H1 (cell line): ENCODE data around the gene EIF4E1B. TPM values are rescaled to one million over a fixed set of nuclear protein-coding genes. Genes with fewer than 3 reads are reported as not detected.

Source experiments
- CTCF ChIA-PET: fragments of 300-600 bp; sonication (Branson Sonifier 250); formaldehyde crosslinking; loops from one replicate; lab custom pipeline; 2021; ENCODE audit not compliant: partially characterized antibody; lab: Charles Lee
- POLR2A ChIA-PET: fragments of 300-600 bp; sonication (Branson Sonifier 250); formaldehyde crosslinking; loops from one replicate; lab custom pipeline; 2021; ENCODE audit warnings: inconsistent platforms; ENCODE audit not compliant: partially characterized antibody; lab: Charles Lee
- DNase-seq, 2 experiments: peaks; one replicate each; pipeline versions ENCODE4 v3.0.0 to v3.0.0-alpha.2; 2010 to 2022; ENCODE audit warnings: low spot score in 2 of 2, low read depth in 1 of 2, mixed read lengths in 1 of 2
- FAIRE-seq: peaks from 2 replicates; lab custom pipeline; 2011; peaks lifted over from hg19 to GRCh38; lab: Jason Lieb, UNC
- H2AFZ ChIP-seq: 2 replicates; pipeline ENCODE4 v1.8.1; 2012; ENCODE audit warnings: low read length, inconsistent platforms
- H2AK5ac ChIP-seq: 2 replicates; pipeline ENCODE4 v1.6.1; 2013; ENCODE audit warnings: low read depth, low read length
- H2BK120ac ChIP-seq: replicated peaks from 2 replicates; pipeline ENCODE3; 2013; ENCODE audit warnings: low read depth, low read length, inconsistent platforms
- H2BK12ac ChIP-seq: 2 replicates; pipeline ENCODE4 v1.6.1; 2013; ENCODE audit warnings: low read depth, low read length
- H2BK15ac ChIP-seq: 2 replicates; pipeline ENCODE4 v1.6.1; 2013; ENCODE audit warnings: low read length
- H2BK20ac ChIP-seq: 2 replicates; pipeline ENCODE4 v1.6.1; 2013; ENCODE audit warnings: low read length
- H2BK5ac ChIP-seq: 2 replicates; pipeline ENCODE4 v1.6.1; 2013; ENCODE audit warnings: low read depth, low read length
- H3K14ac ChIP-seq: 2 replicates; pipeline ENCODE4 v1.6.1; 2013; ENCODE audit warnings: inconsistent platforms; ENCODE audit not compliant: insufficient read length
- H3K18ac ChIP-seq: 2 replicates; pipeline ENCODE4 v1.6.1; 2013; ENCODE audit warnings: low read length; ENCODE audit errors: extremely low read depth
- H3K23ac ChIP-seq: 2 replicates; pipeline ENCODE4 v1.6.1; 2013; ENCODE audit warnings: inconsistent platforms; ENCODE audit not compliant: insufficient read length
- H3K23me2 ChIP-seq: 2 replicates; pipeline ENCODE4 v1.6.1; 2013; ENCODE audit warnings: low read depth, low read length
- H3K27ac ChIP-seq: 2 replicates; pipeline ENCODE4 v1.6.1; 2011; ENCODE audit warnings: low read depth, low read length, inconsistent platforms
- H3K27me3 ChIP-seq, 4 experiments: replicated peaks in 1 of 4; 1 replicate in 1 of 4; 2 replicates in 3 of 4; pipeline versions ENCODE4 v1.6.1 to v1.8.1; 2011 to 2013; ENCODE audit warnings: low read length in 3 of 4, mild to moderate bottlenecking in 3 of 4, inconsistent platforms in 2 of 4, mixed read lengths in 2 of 4, moderate library complexity in 1 of 4; ENCODE audit not compliant: control insufficient read depth in 3 of 4, insufficient read depth in 3 of 4; ENCODE audit errors: extremely low read depth in 1 of 4
- H3K36me3 ChIP-seq, 4 experiments: 2 replicates each; pipeline versions ENCODE4 v1.6.1 to v1.8.1; 2011 to 2013; ENCODE audit warnings: mild to moderate bottlenecking in 4 of 4, low read length in 3 of 4, moderate library complexity in 2 of 4, control low read depth in 1 of 4, inconsistent platforms in 1 of 4; ENCODE audit not compliant: insufficient read depth in 4 of 4, control insufficient read depth in 2 of 4
- H3K4ac ChIP-seq: replicated peaks from 2 replicates; pipeline ENCODE3; 2013; ENCODE audit warnings: low read length, low read depth, mixed read lengths, inconsistent platforms; ENCODE audit not compliant: insufficient read length
- H3K4me1 ChIP-seq, 4 experiments: replicated peaks in 1 of 4; 1 replicate in 1 of 4; 2 replicates in 3 of 4; pipeline versions ENCODE4 v1.6.1 to v1.8.1; 2011 to 2013; ENCODE audit warnings: low read length in 3 of 4, inconsistent platforms in 2 of 4, mixed read lengths in 1 of 4; ENCODE audit not compliant: insufficient read depth in 4 of 4, control insufficient read depth in 3 of 4
- H3K4me2 ChIP-seq, 2 experiments: 2 replicates each; pipeline versions ENCODE4 v1.6.1 to v1.8.1; 2011 to 2013; ENCODE audit warnings: low read depth in 2 of 2, low read length in 2 of 2, control low read depth in 1 of 2, inconsistent platforms in 1 of 2, mild to moderate bottlenecking in 1 of 2; ENCODE audit not compliant: insufficient read depth in 1 of 2
- H3K4me3 ChIP-seq, 4 experiments: fragments of 200-600, 300-600 bp in 1 of 4; sonication (generic), shearing (Covaris generic), sonication (Bioruptor Twin) in 1 of 4; 2 replicates each; pipeline versions ENCODE4 v1.5.1 to v1.8.1; 2011 to 2016; ENCODE audit warnings: low read length in 4 of 4, low read depth in 3 of 4, control low read depth in 2 of 4, inconsistent platforms in 2 of 4, mild to moderate bottlenecking in 2 of 4, mixed read lengths in 1 of 4, moderate library complexity in 1 of 4; ENCODE audit not compliant: insufficient read depth in 2 of 4; ENCODE audit errors: extremely low read depth in 1 of 4
- H3K56ac ChIP-seq: replicated peaks from 2 replicates; pipeline ENCODE3; 2013; ENCODE audit warnings: low read depth, mild to moderate bottlenecking, mixed read lengths, low read length, inconsistent platforms; ENCODE audit not compliant: insufficient read length
- H3K79me1 ChIP-seq: 2 replicates; pipeline ENCODE4 v1.6.1; 2013; ENCODE audit warnings: low read depth, low read length, control low read depth
- H3K79me2 ChIP-seq, 2 experiments: 2 replicates each; pipeline versions ENCODE4 v1.6.1 to v1.8.1; 2012 to 2013; ENCODE audit warnings: low read length in 2 of 2, mild to moderate bottlenecking in 2 of 2, inconsistent platforms in 1 of 2; ENCODE audit not compliant: insufficient read depth in 2 of 2, control insufficient read depth in 1 of 2
- H3K9ac ChIP-seq, 4 experiments: replicated peaks in 1 of 4; 1 replicate in 1 of 4; 2 replicates in 3 of 4; pipeline versions ENCODE4 v1.6.1 to v1.8.1; 2011 to 2013; ENCODE audit warnings: low read depth in 3 of 4, low read length in 3 of 4, control low read depth in 2 of 4, mild to moderate bottlenecking in 2 of 4, moderate library complexity in 2 of 4, inconsistent platforms in 1 of 4; ENCODE audit errors: extremely low read depth in 1 of 4
- H3K9me3 ChIP-seq, 2 experiments: 2 replicates each; pipeline versions ENCODE4 v1.6.1 to v1.8.1; 2012 to 2013; ENCODE audit warnings: mild to moderate bottlenecking in 2 of 2, moderate library complexity in 2 of 2, control low read depth in 1 of 2, inconsistent platforms in 1 of 2, low read depth in 1 of 2, low read length in 1 of 2, mixed read lengths in 1 of 2; ENCODE audit not compliant: insufficient read depth in 2 of 2
- H4K20me1 ChIP-seq, 2 experiments: replicated peaks in 1 of 2; 2 replicates each; pipeline versions ENCODE3 to v1.8.1; 2011 to 2013; ENCODE audit warnings: inconsistent platforms in 2 of 2, low read length in 2 of 2, mild to moderate bottlenecking in 1 of 2; ENCODE audit not compliant: insufficient read depth in 2 of 2, control insufficient read depth in 1 of 2
- H4K5ac ChIP-seq: 2 replicates; pipeline ENCODE4 v1.6.1; 2013; ENCODE audit warnings: low read length, low read depth, mixed read lengths, inconsistent platforms; ENCODE audit not compliant: insufficient read length
- H4K8ac ChIP-seq: 2 replicates; pipeline ENCODE4 v1.8.0; 2013; ENCODE audit warnings: mild to moderate bottlenecking, moderate library complexity, low read length, inconsistent platforms; ENCODE audit not compliant: insufficient read depth; ENCODE audit errors: extremely low read depth
- H4K91ac ChIP-seq: replicated peaks from 2 replicates; pipeline ENCODE3; 2013; ENCODE audit warnings: low read length, mixed read lengths, inconsistent platforms; ENCODE audit not compliant: insufficient read length
- CHD1 ChIP-seq: IDR thresholded peaks from 2 replicates; pipeline ENCODE4 v1.6.1; 2012; ENCODE audit warnings: low read depth, low read length, improper control_type of control experiment
- CHD2 ChIP-seq: IDR thresholded peaks from 2 replicates; pipeline ENCODE4 v1.6.1; 2012; ENCODE audit warnings: low read length, improper control_type of control experiment
- KDM1A ChIP-seq: fragments of 200-600, 300-600 bp; sonication (generic); IDR thresholded peaks from 2 replicates; pipeline ENCODE4 v1.7.1; 2016; ENCODE audit warnings: mild to moderate bottlenecking, low read length, borderline replicate concordance
- RNF2 ChIP-seq: fragments of 200-900, 300-1000 bp; sonication (generic); IDR thresholded peaks from 2 replicates; pipeline ENCODE4 v1.7.1; 2016; ENCODE audit warnings: borderline replicate concordance, low read depth, mild to moderate bottlenecking, antibody characterized with exemption, low read length; ENCODE audit not compliant: poor library complexity, severe bottlenecking; ENCODE audit errors: missing control alignments
- RXRA ChIP-seq: IDR thresholded peaks from 2 replicates; pipeline ENCODE4 v1.6.1; 2011; ENCODE audit warnings: low read depth, mild to moderate bottlenecking, low read length, moderate library complexity; ENCODE audit not compliant: insufficient read depth
- TAF7 ChIP-seq: optimal IDR thresholded peaks from 2 replicates; pipeline ENCODE3; 2011; ENCODE audit warnings: low read depth, mild to moderate bottlenecking, inconsistent platforms, low read length, moderate library complexity, borderline replicate concordance
- WGBS, 2 experiments: shearing (Covaris generic) in 1 of 2; methylation state at CpG; one replicate each; pipeline versions ENCODE4 v1.1.6 to v1.1.7; 2013 to 2015; ENCODE audit warnings: low lambda C conversion rate in 2 of 2, mixed read lengths in 2 of 2, inconsistent platforms in 1 of 2, low coverage in 1 of 2, missing lambda C conversion rate in 1 of 2; ENCODE audit not compliant: insufficient replicate concordance in 2 of 2, insufficient coverage in 1 of 2, insufficient read length in 1 of 2; ENCODE audit errors: extremely low coverage in 1 of 2, missing lambda C conversion rate in 1 of 2; 5-methylcytosine and 5-hydroxymethylcytosine counted together
- polyA plus RNA-seq, 7 experiments: library from polyadenylated mRNA; depleted of rRNA in 3 of 7; stranded (reverse) in 5 of 7; unstranded in 2 of 7; fragments of >200 nt in 5 of 7; fragments of 200-250 nt in 2 of 7; gene quantifications; 1 replicate in 5 of 7; 2 replicates in 1 of 7; 4 replicates in 1 of 7; pipeline versions ENCODE4 v1.2.1 to v1.2.3, GENCODE V29; 2011 to 2013; ENCODE audit warnings: missing spikeins in 2 of 7, mixed read lengths in 2 of 7
- total RNA-seq: library from RNA; stranded (reverse); fragmentation: NEBNext Ultra II Directional; extraction: Animal tissue kit (Norgen Biotek cat#: 25700); gene quantifications from 2 replicates; pipeline ENCODE4 v1.2.1, GENCODE V29; 2021

The EIF4E1B gene
- total and polyA plus RNA-seq, 2 of the 8 experiments (the other 6 are each of a cell fraction or from before 2014, with no cell fraction given): 0.97 to 1.3 TPM

- Histone ChIP-seq H3K4ac (no peak overlapping the region), H4K5ac (no peak overlapping the region), H3K4me3 (no peak overlapping the region), H2BK120ac (no peak overlapping the region), H3K27ac (no peak overlapping the region), H3K56ac (no peak overlapping the region), H2AK5ac (no peak overlapping the region), H3K9me3 (no peaks in the 10 kb centered on the region), H3K18ac (no peak overlapping the region), H2BK12ac (no peak overlapping the region), H4K8ac (no peak overlapping the region), H3K27me3 (peaks cover 0 to 3% (median under 1%) of the 10 kb centered on the region in 4 experiments; a peak in 4 of 7 replicates), H3K36me3 (no peaks in the 10 kb centered on the region), H3K23ac (no peak overlapping the region), H2BK20ac (no peak overlapping the region; the same call in 1 of the 2 replicates), H2BK15ac (no peak overlapping the region), H3K79me2 (no peaks in the 10 kb centered on the region), H3K9ac (no peak overlapping the region), H3K79me1 (no peaks in the 10 kb centered on the region), H2BK5ac (no peak overlapping the region), H3K23me2 (no peaks in the 10 kb centered on the region; the same call in 1 of the 2 replicates), H2AFZ (no peak overlapping the region), H3K14ac (no peak overlapping the region), H3K4me2 (no peak overlapping the region), H4K20me1 (no peaks in the 10 kb centered on the region), H3K4me1 (peaks cover 16 to 37% (median 28%) of the 10 kb centered on the region in 4 experiments), H4K91ac (no peak overlapping the region)
- POLR2A ChIA-PET: interaction anchor here (0.8 to 2.8 kb wide), 7 partner anchors 10 to 63 kb away, joined by 3 to 13 read pairs (median 4); partner anchors contain the start of genes EIF4E1B and SNCB
- WGBS, 2 experiments: 85% methylated on average over 13 of the region's 13 CpGs; no CpG with 5 or more reads in 1 of the 2 experiments
- no peak for FAIRE-seq
- CTCF ChIA-PET: interaction anchor here (0.7 to 32.2 kb wide), 12 partner anchors 6 to 211 kb away, joined by 3 to 859 read pairs (median 3); no protein-coding TSS in a partner anchor
- DNase-seq: no peak
- TF ChIP-seq CHD1 (no peak), KDM1A (no peak), CHD2 (no peak), RNF2 (no peak), RXRA (no peak), TAF7 (no peak)
These were observed 63.0 kb downstream of the EIF4E1B start for GRCh38 chr5:176693477-176693851.
